Endodermal cell (in vitro differentiated cells): ENCODE data around the gene KCNA2. TPM values are rescaled to one million over a fixed set of nuclear protein-coding genes. Genes with fewer than 3 reads are reported as not detected.
A peak's percentile ranks its signal among the peaks of the same experiment; 100 is the strongest.

ENCODE experiments used
- DNase-seq: peaks from one replicate; pipeline ENCODE4 v3.0.0-alpha.2; 2017
- H3K27ac ChIP-seq: 2 replicates; pipeline ENCODE4 v1.5.1; 2013; ENCODE audit warnings: mild to moderate bottlenecking, low read depth, low read length, moderate library complexity
- H3K27me3 ChIP-seq: 2 replicates; pipeline ENCODE4 v1.6.1; 2013; ENCODE audit warnings: mild to moderate bottlenecking, low read length, moderate library complexity; ENCODE audit not compliant: insufficient read depth, control insufficient read depth, poor library complexity, severe bottlenecking
- H3K36me3 ChIP-seq: 2 replicates; pipeline ENCODE4 v1.7.0; 2013; ENCODE audit warnings: mild to moderate bottlenecking, low read length, moderate library complexity; ENCODE audit not compliant: control insufficient read depth, insufficient read depth
- H3K4me1 ChIP-seq: one replicate; pipeline ENCODE4 v1.7.0; 2013; ENCODE audit warnings: low read length; ENCODE audit not compliant: control insufficient read depth, insufficient read depth
- H3K4me3 ChIP-seq: 2 replicates; pipeline ENCODE4 v1.5.1; 2013; ENCODE audit warnings: mild to moderate bottlenecking, low read length, moderate library complexity
- H3K9ac ChIP-seq: 2 replicates; pipeline ENCODE4 v1.6.1; 2013; ENCODE audit warnings: mild to moderate bottlenecking, low read length, moderate library complexity; ENCODE audit not compliant: poor library complexity, severe bottlenecking; ENCODE audit errors: extremely low read depth
- H3K9me3 ChIP-seq: 2 replicates; pipeline ENCODE4 v1.6.1; 2013; ENCODE audit warnings: mild to moderate bottlenecking, low read length, moderate library complexity; ENCODE audit not compliant: control insufficient read depth
- H3K27ac Mint-ChIP-seq: 2 replicates; pipeline ENCODE4 v1.8.0; 2020; ENCODE audit warnings: mixed read lengths
- H3K27me3 Mint-ChIP-seq: 2 replicates; pipeline ENCODE4 v1.8.0; 2021; ENCODE audit warnings: mild to moderate bottlenecking, mixed read lengths; ENCODE audit not compliant: insufficient read depth
- H3K36me3 Mint-ChIP-seq: 2 replicates; pipeline ENCODE4 v1.8.0; 2020; ENCODE audit warnings: low read depth, mixed read lengths
- H3K4me1 Mint-ChIP-seq: 2 replicates; pipeline ENCODE4 v1.8.0; 2020; ENCODE audit warnings: mixed read lengths
- H3K4me3 Mint-ChIP-seq: 2 replicates; pipeline ENCODE4 v1.8.0; 2020; ENCODE audit warnings: mild to moderate bottlenecking, moderate library complexity, mixed read lengths
- H3K9me3 Mint-ChIP-seq: 2 replicates; pipeline ENCODE4 v1.8.0; 2020; ENCODE audit warnings: mild to moderate bottlenecking, mixed read lengths
- WGBS, 2 experiments: methylation state at CpG; one replicate each; pipeline versions ENCODE4 v1.1.5 to v1.1.7; 2013; ENCODE audit warnings: missing lambda C conversion rate in 2 of 2, mixed read lengths in 1 of 2; ENCODE audit not compliant: insufficient coverage in 1 of 2, insufficient read length in 1 of 2; 5-methylcytosine and 5-hydroxymethylcytosine counted together
- total RNA-seq, 2 donors: library from RNA; stranded (reverse); fragmentation: NEBNext Ultra II Directional in 1 of 2; extraction: Animal tissue kit (Norgen Biotek cat#: 25700) in 1 of 2; gene quantifications; 2 replicates in 1 of 2; 3 replicates in 1 of 2; pipeline ENCODE4 v1.2.1, GENCODE V29; 2021
- TF ChIP-seq, protein P1 (sequence below): fragments of 200-600 bp; sonication (generic); conservative IDR thresholded peaks from 2 replicates; pipeline ENCODE4 v1.5.0; 2021; ENCODE audit warnings: antibody characterized with exemption, mild to moderate bottlenecking

KCNA2 gene
- total RNA-seq, 2 donors from 2014 or later, result 0.11 to 0.57 TPM

DNA sequence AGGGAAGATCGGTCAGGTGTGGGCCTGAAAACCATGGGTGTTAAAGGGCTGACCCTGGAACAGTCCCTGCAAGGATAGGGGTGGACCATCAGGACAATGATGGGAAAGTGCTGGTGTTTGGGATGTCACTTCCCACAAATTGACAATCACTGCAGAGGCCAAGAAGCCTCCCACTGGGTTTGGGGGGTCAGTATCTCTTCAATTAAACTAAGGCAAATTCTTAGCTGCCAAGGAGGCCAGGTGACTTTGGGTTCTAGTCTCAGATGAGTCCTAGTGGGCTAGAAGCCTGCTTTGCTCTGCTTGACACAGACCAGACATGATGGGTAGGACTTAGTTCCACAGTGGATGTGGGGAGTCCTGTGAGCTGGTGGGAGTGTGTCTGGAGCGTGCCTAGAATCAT lies 29.3 kb upstream of the KCNA2 start:
- Histone ChIP-seq H3K27me3 (peaks cover 14% of the 10 kb centered on the region), H3K4me1 (no peaks in the 10 kb centered on the region), H3K4me3 (no peak overlapping the region), H3K9me3 (no peaks in the 10 kb centered on the region), H3K9ac (no peak overlapping the region), H3K36me3 (no peaks in the 10 kb centered on the region), H3K27ac (no peak overlapping the region)
- TF ChIP-seq, protein P1, sequence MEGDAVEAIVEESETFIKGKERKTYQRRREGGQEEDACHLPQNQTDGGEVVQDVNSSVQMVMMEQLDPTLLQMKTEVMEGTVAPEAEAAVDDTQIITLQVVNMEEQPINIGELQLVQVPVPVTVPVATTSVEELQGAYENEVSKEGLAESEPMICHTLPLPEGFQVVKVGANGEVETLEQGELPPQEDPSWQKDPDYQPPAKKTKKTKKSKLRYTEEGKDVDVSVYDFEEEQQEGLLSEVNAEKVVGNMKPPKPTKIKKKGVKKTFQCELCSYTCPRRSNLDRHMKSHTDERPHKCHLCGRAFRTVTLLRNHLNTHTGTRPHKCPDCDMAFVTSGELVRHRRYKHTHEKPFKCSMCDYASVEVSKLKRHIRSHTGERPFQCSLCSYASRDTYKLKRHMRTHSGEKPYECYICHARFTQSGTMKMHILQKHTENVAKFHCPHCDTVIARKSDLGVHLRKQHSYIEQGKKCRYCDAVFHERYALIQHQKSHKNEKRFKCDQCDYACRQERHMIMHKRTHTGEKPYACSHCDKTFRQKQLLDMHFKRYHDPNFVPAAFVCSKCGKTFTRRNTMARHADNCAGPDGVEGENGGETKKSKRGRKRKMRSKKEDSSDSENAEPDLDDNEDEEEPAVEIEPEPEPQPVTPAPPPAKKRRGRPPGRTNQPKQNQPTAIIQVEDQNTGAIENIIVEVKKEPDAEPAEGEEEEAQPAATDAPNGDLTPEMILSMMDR, result no peak
- H3K36me3 Mint-ChIP-seq, result no peaks in the 10 kb centered on the region
- H3K27ac Mint-ChIP-seq, result no peak overlapping the region
- no peak for DNase-seq
- 85 to 100% methylated on average over 1 to 2 of the region's 2 CpGs for WGBS, 2 experiments
- H3K4me3 Mint-ChIP-seq, result no peak overlapping the region
- peaks cover 11% of the 10 kb centered on the region for H3K27me3 Mint-ChIP-seq
- no peaks in the 10 kb centered on the region for H3K9me3 Mint-ChIP-seq
- no peaks in the 10 kb centered on the region for H3K4me1 Mint-ChIP-seq

DNA sequence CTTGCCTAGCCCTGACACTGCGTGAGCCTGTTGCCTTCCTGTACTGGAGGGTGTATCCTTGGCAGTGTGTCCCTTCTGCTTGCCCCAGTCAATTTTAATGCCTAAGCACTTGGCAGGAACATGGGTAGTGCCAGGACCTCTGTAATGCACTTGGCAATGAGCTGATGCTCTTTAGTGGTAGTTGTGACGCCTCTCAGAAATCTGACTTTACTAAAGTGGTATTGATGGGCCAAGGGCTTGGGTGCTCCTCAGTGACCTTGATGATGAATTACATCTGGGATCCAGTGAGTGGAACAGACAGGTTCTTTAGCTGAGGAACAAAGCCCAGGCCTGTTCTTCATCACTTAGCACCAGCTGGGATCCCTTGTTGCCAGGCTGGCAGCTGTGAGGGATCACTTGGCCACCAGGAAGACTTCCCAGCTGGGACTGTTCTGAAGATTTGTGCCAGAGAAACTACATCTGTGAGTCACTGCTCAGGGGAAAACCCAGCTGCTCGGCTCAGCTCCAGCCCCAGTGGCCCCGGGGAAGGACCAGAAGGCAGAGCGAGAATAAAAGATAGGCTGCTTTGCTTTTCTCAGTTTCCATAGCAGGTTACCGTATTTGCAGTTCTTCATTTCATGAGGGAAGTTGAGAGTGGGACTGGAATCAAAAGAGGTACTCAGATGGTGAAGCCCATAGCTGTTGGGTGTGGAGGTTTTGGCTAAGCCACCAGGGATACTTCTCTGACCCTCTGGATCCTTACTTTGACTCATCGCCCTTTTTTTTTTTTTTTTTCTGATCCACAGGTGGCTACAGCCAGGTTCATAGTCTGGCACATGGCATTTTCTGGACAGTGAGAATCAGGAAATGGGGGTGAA lies 28.5 kb upstream of the KCNA2 start:
- H3K9me3 Mint-ChIP-seq, result no peaks in the 10 kb centered on the region
- no peak overlapping the region for H3K27ac ChIP-seq
- no peak overlapping the region for H3K27ac Mint-ChIP-seq
- no peaks in the 10 kb centered on the region for H3K4me1 ChIP-seq
- H3K27me3 Mint-ChIP-seq, result peaks cover 6% of the 10 kb centered on the region
- no peaks in the 10 kb centered on the region for H3K36me3 Mint-ChIP-seq
- no peaks in the 10 kb centered on the region for H3K4me1 Mint-ChIP-seq
- TF ChIP-seq, protein P1, result no peak
- H3K27me3 ChIP-seq, result peaks cover 9% of the 10 kb centered on the region
- H3K4me3 ChIP-seq, result no peak overlapping the region
- no peak overlapping the region for H3K9ac ChIP-seq
- peak; percentile 17 for DNase-seq
- no peaks in the 10 kb centered on the region for H3K9me3 ChIP-seq
- H3K4me3 Mint-ChIP-seq, result no peak overlapping the region
- WGBS, 2 experiments, result 86 to 87% methylated on average over 4 to 7 of the region's 7 CpGs
- no peaks in the 10 kb centered on the region for H3K36me3 ChIP-seq

DNA sequence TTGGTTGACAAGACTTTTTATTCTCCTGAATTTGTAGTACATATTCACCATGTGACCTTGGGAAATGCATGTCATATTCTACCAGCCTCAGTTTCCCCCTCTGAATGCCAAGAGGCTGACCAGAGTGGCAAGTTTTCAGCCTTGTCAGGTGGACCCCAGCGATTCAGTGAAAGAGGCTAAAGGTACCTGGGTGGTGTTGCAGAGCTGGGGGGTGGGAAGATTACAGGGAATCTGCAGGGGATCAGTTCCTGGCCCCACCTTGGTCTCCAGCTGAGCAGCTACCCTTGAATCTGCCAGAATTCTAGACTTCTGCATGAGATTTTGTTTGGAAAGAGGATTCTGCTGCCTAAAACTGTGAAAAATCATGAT lies 27.9 kb upstream of the KCNA2 start:
- Histone ChIP-seq H3K9me3 (no peaks in the 10 kb centered on the region), H3K4me1 (no peaks in the 10 kb centered on the region), H3K27me3 (peaks cover 9% of the 10 kb centered on the region), H3K9ac (no peak overlapping the region), H3K27ac (no peak overlapping the region), H3K4me3 (no peak overlapping the region), H3K36me3 (no peaks in the 10 kb centered on the region)
- TF ChIP-seq, protein P1, result no peak
- H3K4me1 Mint-ChIP-seq, result no peaks in the 10 kb centered on the region
- 89% methylated on average over 1 of the region's 1 CpG; no CpG with 5 or more reads in 1 of the 2 experiments for whole genome bisulfite sequencing, 2 experiments
- no peaks in the 10 kb centered on the region for H3K36me3 Mint-ChIP-seq
- H3K27me3 Mint-ChIP-seq, result peaks cover 6% of the 10 kb centered on the region
- no peaks in the 10 kb centered on the region for H3K9me3 Mint-ChIP-seq
- no peak overlapping the region for H3K4me3 Mint-ChIP-seq
- DNase-seq, result peak; percentile 22
- no peak overlapping the region for H3K27ac Mint-ChIP-seq
